Measurements from ENCODE around the gene OPN4. TPM values are rescaled to one million over a fixed set of nuclear protein-coding genes. Genes with fewer than 3 reads are reported as not detected.

The OPN4 gene
- total and polyA plus RNA-seq, 9 of the 15 experiments (the other 6 are each of a cell fraction or from before 2014, with no cell fraction given), result not detected

DNA sequence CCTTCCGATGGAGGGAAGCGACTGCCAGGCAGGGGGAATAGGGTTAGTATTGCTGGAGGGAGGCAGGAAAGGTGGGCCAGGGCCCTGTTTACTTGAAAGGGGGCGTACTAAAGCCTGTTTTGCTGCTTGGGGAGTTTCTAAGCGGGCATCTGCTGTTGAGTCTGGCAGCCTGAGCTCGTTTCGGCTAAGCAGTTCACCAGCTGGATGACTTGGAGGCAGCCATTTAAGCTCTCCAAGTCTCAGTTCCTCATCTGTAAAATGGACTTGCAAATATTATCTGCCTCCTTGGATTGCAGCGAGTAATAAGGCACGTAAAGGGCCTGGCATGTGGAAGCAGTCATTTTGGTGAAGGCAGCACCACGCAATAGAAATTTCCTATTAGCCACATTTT is 58.0 kb downstream of the OPN4 start:
- Histone ChIP-seq H3K27ac (ENCODE audit: extremely low read depth, low read depth, low read length) (no peak overlapping the region), H3K79me2 (ENCODE audit: control insufficient read depth, insufficient read depth, low read length) (no peaks in the 10 kb centered on the region), H3K9me3 (replicated peaks; ENCODE audit: control insufficient read depth, insufficient read depth, low read depth, low read length) (no peaks in the 10 kb centered on the region), H3K36me3 (ENCODE audit: control insufficient read depth, insufficient read depth, low read length) (no peaks in the 10 kb centered on the region), H4K20me1 (replicated peaks; ENCODE audit: control insufficient read depth, insufficient read depth, low read length) (no peaks in the 10 kb centered on the region), H3K9me1 (ENCODE audit: control insufficient read depth, insufficient read depth, low read length) (no peaks in the 10 kb centered on the region), H3K9ac (ENCODE audit: insufficient read depth in 1 of 2, low read depth in 2 of 2, low read length in 2 of 2) (peak overlapping the region; percentile 85 to 90; a peak in 2 of 4 replicates), H3K4me3 (no peak overlapping the region; the same call in 1 of the 2 replicates), H3K4me1 (replicated peaks in 1 of 2; ENCODE audit: control insufficient read depth in 2 of 2, insufficient read depth in 2 of 2, low read length in 2 of 2) (peaks cover 0 to 27% of the 10 kb centered on the region in 2 experiments; a peak in 3 of 5 replicates), H3K4me2 (ENCODE audit: insufficient read depth, low read length) (0 out of 2 replicates have a peak overlapping the region, but pooled peaks have one; percentile 71), H2AFZ (ENCODE audit: low read depth, low read length) (peak overlapping the region; percentile 83), H3K27me3 (ENCODE audit: control insufficient read depth in 2 of 2, insufficient read depth in 2 of 2, low read length in 2 of 2) (no peaks in the 10 kb centered on the region)
- in situ Hi-C loops (cut with MboI) (no loop called here), intact Hi-C loops (cut with micrococcal nuclease) (no loop called here)
- no peak for FAIRE-seq
- BruUV-seq (replicated peaks), result TSS peak; percentile 90
- POLR2A ChIA-PET, result interaction anchor here (0.6 to 1.9 kb wide), 3 partner anchors 21 to 353 kb away, joined by 3 to 5 read pairs (median 4); no protein-coding TSS in a partner anchor
- DNase-seq (ENCODE audit: extremely low read depth in 1 of 4, low spot score in 3 of 4), result no peak
- CTCF ChIA-PET (ENCODE audit: low intra/inter-chr PET ratio), result interaction anchor here (0.7 to 2.9 kb wide), 2 partner anchors 13 to 187 kb away, joined by 3 to 20 read pairs; no protein-coding TSS in a partner anchor
- no peak for ATAC-seq
- 73% methylated on average over 5 of the region's 9 CpGs for WGBS (ENCODE audit: insufficient coverage, low coverage, missing lambda C conversion rate)
- TF ChIP-seq ADNP (tag; IDR thresholded peaks at IDR 0.05) (no peak), ILF3 (IDR thresholded peaks at IDR 0.05; ENCODE audit: borderline replicate concordance) (no peak), HMBOX1 (IDR thresholded peaks at IDR 0.05) (no peak), RBM25 (IDR thresholded peaks at IDR 0.05; ENCODE audit: low read depth, low read length, severe bottlenecking) (peak; percentile 18), DEAF1 (CRISPR knock-in tag; IDR thresholded peaks at IDR 0.05) (no peak), MBD2 (IDR thresholded peaks at IDR 0.05; ENCODE audit: borderline replicate concordance, low read depth) (no peak), ZFP36 (IDR thresholded peaks at IDR 0.05; ENCODE audit: low read depth, low read length, partially characterized antibody) (no peak), CBFA2T3 (IDR thresholded peaks at IDR 0.05) (no peak), NCOA6 (IDR thresholded peaks at IDR 0.05) (no peak), ZKSCAN3 (CRISPR knock-in tag; IDR thresholded peaks at IDR 0.05) (no peak)
- TF ChIP-seq, protein P1, sequence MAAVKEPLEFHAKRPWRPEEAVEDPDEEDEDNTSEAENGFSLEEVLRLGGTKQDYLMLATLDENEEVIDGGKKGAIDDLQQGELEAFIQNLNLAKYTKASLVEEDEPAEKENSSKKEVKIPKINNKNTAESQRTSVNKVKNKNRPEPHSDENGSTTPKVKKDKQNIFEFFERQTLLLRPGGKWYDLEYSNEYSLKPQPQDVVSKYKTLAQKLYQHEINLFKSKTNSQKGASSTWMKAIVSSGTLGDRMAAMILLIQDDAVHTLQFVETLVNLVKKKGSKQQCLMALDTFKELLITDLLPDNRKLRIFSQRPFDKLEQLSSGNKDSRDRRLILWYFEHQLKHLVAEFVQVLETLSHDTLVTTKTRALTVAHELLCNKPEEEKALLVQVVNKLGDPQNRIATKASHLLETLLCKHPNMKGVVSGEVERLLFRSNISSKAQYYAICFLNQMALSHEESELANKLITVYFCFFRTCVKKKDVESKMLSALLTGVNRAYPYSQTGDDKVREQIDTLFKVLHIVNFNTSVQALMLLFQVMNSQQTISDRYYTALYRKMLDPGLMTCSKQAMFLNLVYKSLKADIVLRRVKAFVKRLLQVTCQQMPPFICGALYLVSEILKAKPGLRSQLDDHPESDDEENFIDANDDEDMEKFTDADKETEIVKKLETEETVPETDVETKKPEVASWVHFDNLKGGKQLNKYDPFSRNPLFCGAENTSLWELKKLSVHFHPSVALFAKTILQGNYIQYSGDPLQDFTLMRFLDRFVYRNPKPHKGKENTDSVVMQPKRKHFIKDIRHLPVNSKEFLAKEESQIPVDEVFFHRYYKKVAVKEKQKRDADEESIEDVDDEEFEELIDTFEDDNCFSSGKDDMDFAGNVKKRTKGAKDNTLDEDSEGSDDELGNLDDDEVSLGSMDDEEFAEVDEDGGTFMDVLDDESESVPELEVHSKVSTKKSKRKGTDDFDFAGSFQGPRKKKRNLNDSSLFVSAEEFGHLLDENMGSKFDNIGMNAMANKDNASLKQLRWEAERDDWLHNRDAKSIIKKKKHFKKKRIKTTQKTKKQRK (IDR thresholded peaks at IDR 0.05; ENCODE audit: borderline replicate concordance, low read depth, low read length), result no peak
- TF ChIP-seq, protein P2, sequence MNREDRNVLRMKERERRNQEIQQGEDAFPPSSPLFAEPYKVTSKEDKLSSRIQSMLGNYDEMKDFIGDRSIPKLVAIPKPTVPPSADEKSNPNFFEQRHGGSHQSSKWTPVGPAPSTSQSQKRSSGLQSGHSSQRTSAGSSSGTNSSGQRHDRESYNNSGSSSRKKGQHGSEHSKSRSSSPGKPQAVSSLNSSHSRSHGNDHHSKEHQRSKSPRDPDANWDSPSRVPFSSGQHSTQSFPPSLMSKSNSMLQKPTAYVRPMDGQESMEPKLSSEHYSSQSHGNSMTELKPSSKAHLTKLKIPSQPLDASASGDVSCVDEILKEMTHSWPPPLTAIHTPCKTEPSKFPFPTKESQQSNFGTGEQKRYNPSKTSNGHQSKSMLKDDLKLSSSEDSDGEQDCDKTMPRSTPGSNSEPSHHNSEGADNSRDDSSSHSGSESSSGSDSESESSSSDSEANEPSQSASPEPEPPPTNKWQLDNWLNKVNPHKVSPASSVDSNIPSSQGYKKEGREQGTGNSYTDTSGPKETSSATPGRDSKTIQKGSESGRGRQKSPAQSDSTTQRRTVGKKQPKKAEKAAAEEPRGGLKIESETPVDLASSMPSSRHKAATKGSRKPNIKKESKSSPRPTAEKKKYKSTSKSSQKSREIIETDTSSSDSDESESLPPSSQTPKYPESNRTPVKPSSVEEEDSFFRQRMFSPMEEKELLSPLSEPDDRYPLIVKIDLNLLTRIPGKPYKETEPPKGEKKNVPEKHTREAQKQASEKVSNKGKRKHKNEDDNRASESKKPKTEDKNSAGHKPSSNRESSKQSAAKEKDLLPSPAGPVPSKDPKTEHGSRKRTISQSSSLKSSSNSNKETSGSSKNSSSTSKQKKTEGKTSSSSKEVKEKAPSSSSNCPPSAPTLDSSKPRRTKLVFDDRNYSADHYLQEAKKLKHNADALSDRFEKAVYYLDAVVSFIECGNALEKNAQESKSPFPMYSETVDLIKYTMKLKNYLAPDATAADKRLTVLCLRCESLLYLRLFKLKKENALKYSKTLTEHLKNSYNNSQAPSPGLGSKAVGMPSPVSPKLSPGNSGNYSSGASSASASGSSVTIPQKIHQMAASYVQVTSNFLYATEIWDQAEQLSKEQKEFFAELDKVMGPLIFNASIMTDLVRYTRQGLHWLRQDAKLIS (CRISPR knock-in tag; IDR thresholded peaks at IDR 0.05), result no peak
